GM18873 (cell line): ENCODE measurements around the gene SEC14L1.
A peak's percentile ranks its signal among the peaks of the same experiment; 100 is the strongest.

Source experiments
- ATAC-seq: cut with Tn5 transposase; IDR thresholded peaks from one replicate; pipeline ENCODE4 v1.9.1; 2021; ENCODE audit warnings: mild to moderate bottlenecking, moderate library complexity, moderate number of reproducible peaks; ENCODE audit not compliant: unreplicated experiment, low FRiP score

SEC14L1 gene

DNA sequence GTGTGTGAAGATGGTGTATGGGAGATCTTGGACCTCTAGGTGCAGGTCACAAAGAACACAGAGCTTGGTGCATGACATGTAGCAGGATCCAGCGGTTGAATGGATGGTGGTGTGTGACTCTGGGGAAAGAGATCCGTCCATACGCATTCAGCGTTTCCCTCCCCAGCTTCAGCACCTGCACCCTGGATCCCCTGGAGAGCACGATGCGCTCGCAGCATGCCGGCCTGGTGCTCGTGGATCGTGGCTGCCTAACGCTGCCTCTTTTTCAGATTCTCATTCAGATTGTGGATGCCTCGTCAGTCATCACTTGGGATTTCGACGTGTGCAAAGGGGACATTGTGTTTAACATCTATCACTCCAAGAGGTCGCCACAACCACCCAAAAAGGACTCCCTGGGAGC, 70.9 kb downstream of the SEC14L1 start:
- no peak for ATAC-seq

- ATAC-seq: peak; percentile 72
These were observed 71.5 kb downstream of the SEC14L1 start for GRCh38 chr17:77212081-77212832.

GRCh38 chr17:77212833-77213777, 72.3 kb downstream of the SEC14L1 start:
- ATAC-seq: no peak

DNA sequence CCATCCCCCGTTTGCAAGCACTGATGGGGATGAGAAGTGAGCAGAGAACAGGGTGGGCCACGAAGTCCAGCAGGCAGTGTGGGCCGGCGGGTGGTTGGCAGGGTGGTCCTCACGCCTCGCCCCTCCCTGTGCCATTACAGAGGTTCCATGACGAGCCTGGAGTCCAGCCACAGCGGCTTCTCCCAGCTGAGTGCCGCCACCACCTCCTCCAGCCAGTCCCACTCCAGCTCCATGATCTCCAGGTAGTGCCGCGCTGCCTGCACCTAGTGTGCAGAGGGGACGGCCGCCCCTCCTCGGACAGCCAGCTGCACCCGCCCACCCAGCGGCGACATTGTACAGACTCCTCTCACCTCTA, 73.0 kb downstream of the SEC14L1 start:
- ATAC-seq: no peak

GRCh38 chr17:77214328-77214727, 73.6 kb downstream of the SEC14L1 start:
- ATAC-seq: no peak

- no peak for ATAC-seq
These were observed 74.0 kb downstream of the SEC14L1 start for GRCh38 chr17:77214743-77215142.

- ATAC-seq: no peak
These were observed 74.5 kb downstream of the SEC14L1 start for GRCh38 chr17:77215281-77215680.

DNA sequence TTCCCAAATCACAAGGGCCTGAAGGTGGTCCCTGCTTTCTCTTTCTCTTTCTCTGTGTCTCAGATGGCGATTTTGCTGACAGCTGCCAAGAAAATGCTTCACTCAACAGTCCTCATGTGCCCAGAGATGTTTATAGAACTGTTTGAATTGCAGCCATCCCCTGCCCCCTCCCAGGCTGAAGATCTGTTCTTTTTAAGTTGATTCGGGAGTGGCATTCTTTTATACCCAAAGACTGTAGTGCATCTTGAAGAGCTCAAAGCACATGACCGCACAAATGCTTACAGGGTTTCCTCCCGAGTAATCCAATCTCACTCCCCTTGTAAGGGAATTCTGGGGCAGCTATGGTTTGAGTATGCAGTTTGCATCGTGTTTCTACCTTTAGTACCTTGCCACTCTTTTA, 75.7 kb downstream of the SEC14L1 start:
- no peak for ATAC-seq

DNA sequence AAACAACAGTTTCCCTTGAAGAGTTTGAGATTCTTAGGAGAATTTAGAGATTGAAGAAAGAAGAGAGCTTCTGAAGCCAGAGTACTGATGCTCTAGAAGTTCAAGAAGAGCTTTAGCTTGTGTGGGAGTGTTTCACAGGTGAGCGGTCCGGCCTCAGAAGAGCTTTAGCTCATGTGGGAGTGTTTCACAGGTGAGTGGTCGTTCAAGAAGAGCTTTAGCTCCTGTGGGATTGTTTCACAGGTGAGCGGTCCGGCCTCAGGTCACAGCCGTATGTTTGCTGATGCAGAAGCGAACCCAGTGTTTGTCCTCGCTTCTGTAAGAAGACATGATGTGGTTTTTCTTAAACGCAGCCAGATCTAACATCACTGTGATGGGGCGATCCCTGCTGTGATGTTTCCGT, 76.4 kb downstream of the SEC14L1 start:
- ATAC-seq: no peak

DNA sequence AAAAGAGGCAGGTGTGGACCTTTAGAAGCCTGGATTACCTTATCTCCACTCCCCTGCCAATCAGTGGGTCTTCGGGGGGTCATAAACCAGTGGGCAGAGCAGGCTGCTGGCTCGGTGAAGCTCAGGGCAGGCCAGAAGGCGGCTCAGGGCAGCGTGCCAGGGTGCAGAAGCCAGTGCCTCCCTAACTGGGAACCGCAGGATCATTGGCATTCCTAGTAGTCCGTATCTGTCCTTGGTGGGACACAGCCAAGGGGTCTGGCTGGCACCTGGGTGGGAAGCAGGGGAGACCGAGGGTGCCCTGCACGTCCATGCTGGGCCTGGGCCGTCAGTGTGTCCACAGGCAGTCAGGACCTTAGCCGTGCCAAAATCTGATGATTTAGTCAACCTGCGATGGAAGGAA, 76.8 kb downstream of the SEC14L1 start:
- no peak for ATAC-seq

- no peak for ATAC-seq
These were observed 78.1 kb downstream of the SEC14L1 start for GRCh38 chr17:77218902-77219301.

- no peak for ATAC-seq
These were observed 81.6 kb downstream of the SEC14L1 start for GRCh38 chr17:77222356-77222755.

GRCh38 chr17:77223642-77224420, 83.1 kb downstream of the SEC14L1 start:
- ATAC-seq: no peak

- ATAC-seq: no peak
These were observed 84.5 kb downstream of the SEC14L1 start for GRCh38 chr17:77225265-77225664.

- ATAC-seq: no peak
These were observed 86.9 kb downstream of the SEC14L1 start for GRCh38 chr17:77227461-77228240.

DNA sequence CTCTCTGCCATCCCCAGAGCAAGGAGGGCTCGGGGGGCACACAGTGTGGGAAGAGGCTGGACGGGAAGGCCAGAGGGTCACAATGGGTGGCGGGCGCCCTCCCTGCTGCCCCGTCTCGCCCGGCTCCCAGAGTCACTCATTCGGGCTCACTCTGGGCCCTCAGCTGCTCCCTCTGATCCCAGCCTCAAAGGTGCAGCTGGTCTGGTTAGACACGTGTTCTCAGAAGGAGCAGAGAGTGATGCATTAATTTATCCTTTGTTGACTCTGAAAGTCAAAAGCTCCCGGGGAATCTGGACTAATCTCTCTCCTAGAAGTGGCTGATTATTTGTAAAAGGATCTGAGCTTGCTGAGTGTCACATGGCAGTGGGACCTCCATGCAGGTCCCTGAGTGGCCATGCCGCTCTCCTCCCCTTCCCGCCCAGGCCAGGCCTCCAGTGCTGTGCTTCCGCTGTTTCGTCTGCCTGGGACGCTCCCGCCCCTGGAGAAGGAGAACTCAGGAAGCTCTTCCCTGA, 87.5 kb downstream of the SEC14L1 start:
- no peak for ATAC-seq

- no peak for ATAC-seq
These were observed 88.0 kb downstream of the SEC14L1 start for GRCh38 chr17:77228816-77229215.

GRCh38 chr17:77229786-77230435, 89.1 kb downstream of the SEC14L1 start:
- ATAC-seq: no peak

- ATAC-seq: no peak
These were observed 89.7 kb downstream of the SEC14L1 start for GRCh38 chr17:77230436-77230830.
